WTC11 (cell line): ENCODE results near the gene TRMT11. TPM values are rescaled to one million over a fixed set of nuclear protein-coding genes. Genes with fewer than 3 reads are reported as not detected.

Experiments
- ATAC-seq: fragments of 200-7000 bp; cut with Tn5 transposase; 2 replicates; pipeline ENCODE4 v1.10.0; 2021; ENCODE audit warnings: mild to moderate bottlenecking, moderate library complexity
- CTCF ChIA-PET: fragments of 300-600 bp; sonication (Branson Sonifier 250); formaldehyde crosslinking; loops from one replicate; lab custom pipeline; 2021; ENCODE audit warnings: antibody characterized with exemption; lab: Charles Lee
- POLR2A ChIA-PET: fragments of 350-600 bp; sonication (Branson Sonifier 250); formaldehyde crosslinking; loops from one replicate; lab custom pipeline; 2021; ENCODE audit warnings: antibody characterized with exemption; lab: Charles Lee
- DNase-seq: peaks from one replicate; pipeline ENCODE4 v3.0.0; 2021; ENCODE audit warnings: low spot score
- H3K27ac Mint-ChIP-seq: 2 replicates; pipeline ENCODE4 v1.8.0; 2021; ENCODE audit warnings: mixed read lengths
- H3K27me3 Mint-ChIP-seq: 2 replicates; pipeline ENCODE4 v1.8.0; 2021; ENCODE audit warnings: low read depth, mild to moderate bottlenecking, moderate library complexity, mixed read lengths
- H3K36me3 Mint-ChIP-seq: 2 replicates; pipeline ENCODE4 v1.8.0; 2021; ENCODE audit warnings: mixed read lengths
- H3K4me1 Mint-ChIP-seq: 2 replicates; pipeline ENCODE4 v1.8.0; 2022; ENCODE audit warnings: mixed read lengths
- H3K4me3 Mint-ChIP-seq: 2 replicates; pipeline ENCODE4 v1.8.0; 2021; ENCODE audit warnings: mild to moderate bottlenecking, moderate library complexity, mixed read lengths
- H3K9me3 Mint-ChIP-seq: 2 replicates; pipeline ENCODE4 v1.8.0; 2021; ENCODE audit warnings: mixed read lengths
- AFF4 ChIP-seq: sonication (generic); formaldehyde crosslinking; IDR thresholded peaks from 2 replicates; pipeline ENCODE4 v1.8.1; 2023; ENCODE audit warnings: mild to moderate bottlenecking, missing genetic modification reagents, borderline replicate concordance
- ATF1 ChIP-seq: sonication (generic); formaldehyde crosslinking; IDR thresholded peaks from 2 replicates; pipeline ENCODE4 v1.8.1; 2023; ENCODE audit warnings: mild to moderate bottlenecking, moderate library complexity, missing genetic modification reagents
- CREB1 ChIP-seq: sonication (generic); formaldehyde crosslinking; IDR thresholded peaks from 2 replicates; pipeline ENCODE4 v1.8.0; 2023; ENCODE audit warnings: mild to moderate bottlenecking, missing genetic modification reagents
- CREM ChIP-seq: sonication (generic); formaldehyde crosslinking; IDR thresholded peaks from 2 replicates; pipeline ENCODE4 v1.8.1; 2022; ENCODE audit warnings: mild to moderate bottlenecking, missing genetic modification reagents, moderate library complexity
- E2F4 ChIP-seq: sonication (generic); formaldehyde crosslinking; IDR thresholded peaks from 2 replicates; pipeline ENCODE4 v1.8.1; 2022; ENCODE audit warnings: low read depth, mild to moderate bottlenecking, moderate library complexity, missing genetic modification reagents, borderline replicate concordance
- FOXP1 ChIP-seq: sonication (generic); formaldehyde crosslinking; IDR thresholded peaks from 2 replicates; pipeline ENCODE4 v1.8.0; 2022; ENCODE audit warnings: missing genetic modification reagents, mild to moderate bottlenecking, moderate library complexity, borderline replicate concordance
- HMGXB4 ChIP-seq: sonication (generic); formaldehyde crosslinking; IDR thresholded peaks from 2 replicates; pipeline ENCODE4 v1.8.1; 2023; ENCODE audit warnings: mild to moderate bottlenecking, moderate library complexity, missing genetic modification reagents
- IRF2 ChIP-seq: sonication (generic); formaldehyde crosslinking; IDR thresholded peaks from 2 replicates; pipeline ENCODE4 v1.8.0; 2022; ENCODE audit warnings: low read depth, missing genetic modification reagents, borderline replicate concordance
- NFYB ChIP-seq: sonication (generic); formaldehyde crosslinking; conservative IDR thresholded peaks from 2 replicates; pipeline ENCODE4 v1.8.0; 2022; ENCODE audit warnings: low read depth, missing genetic modification reagents
- PRDM15 ChIP-seq: sonication (generic); formaldehyde crosslinking; IDR thresholded peaks from 2 replicates; pipeline ENCODE4 v1.8.0; 2022; ENCODE audit warnings: missing genetic modification reagents
- PRRX2 ChIP-seq: fragments of 250-450 bp; sonication (Bioruptor Pico); IDR thresholded peaks from 2 replicates; pipeline ENCODE4 v1.8.0; 2021; ENCODE audit warnings: mild to moderate bottlenecking
- USF2 ChIP-seq: sonication (generic); formaldehyde crosslinking; IDR thresholded peaks from 2 replicates; pipeline ENCODE4 v1.8.1; 2023; ENCODE audit warnings: mild to moderate bottlenecking, missing genetic modification reagents, moderate library complexity
- ZBTB43 ChIP-seq: sonication (generic); formaldehyde crosslinking; IDR thresholded peaks from 2 replicates; pipeline ENCODE4 v1.8.1; 2023; ENCODE audit warnings: mild to moderate bottlenecking, missing genetic modification reagents
- ZNF121 ChIP-seq: sonication (generic); formaldehyde crosslinking; IDR thresholded peaks from 2 replicates; pipeline ENCODE4 v1.8.0; 2023; ENCODE audit warnings: missing genetic modification reagents
- ZSCAN18 ChIP-seq: fragments of 250-450 bp; sonication (Bioruptor Pico); IDR thresholded peaks from 2 replicates; pipeline ENCODE4 v2.1.2; 2022; ENCODE audit warnings: mild to moderate bottlenecking, moderate library complexity
- total RNA-seq: library from RNA; stranded (reverse); gene quantifications from 3 replicates; pipeline ENCODE4 v1.2.3, GENCODE V29; 2021

Gene TRMT11
- total RNA-seq, 1 experiment from 2014 or later: 32.3 TPM

- DNase-seq (no peak), ATAC-seq (no peak)
- H3K36me3 Mint-ChIP-seq: peaks cover 11% of the 10 kb centered on the region; the same call in 1 of the 2 replicates
- no peaks in the 10 kb centered on the region for H3K27me3 Mint-ChIP-seq
- CTCF ChIA-PET: interaction anchor here (1.6 kb wide), 1 partner anchor 21 kb away, joined by 3 read pairs; no protein-coding TSS in a partner anchor
- peaks cover 7% of the 10 kb centered on the region for H3K4me1 Mint-ChIP-seq
- TF ChIP-seq HMGXB4 (CRISPR knock-in tag) (no peak), CREM (0 out of 2 replicates have a peak, but pooled peaks have one; percentile 5)
- no peak overlapping the region for H3K4me3 Mint-ChIP-seq
- POLR2A ChIA-PET: no interaction called here
- no peaks in the 10 kb centered on the region for H3K9me3 Mint-ChIP-seq
- H3K27ac Mint-ChIP-seq: no peak overlapping the region
Observed at GRCh38 chr6:126054802-126055201, 68.5 kb downstream of the TRMT11 start.

- no peaks in the 10 kb centered on the region for H3K9me3 Mint-ChIP-seq
- no peak for DNase-seq
- ChIA-PET POLR2A (no interaction called here), CTCF (interaction anchor here (0.8 kb wide), 1 partner anchor 20 kb away, joined by 3 read pairs; no protein-coding TSS in a partner anchor)
- H3K36me3 Mint-ChIP-seq: peaks cover 16% of the 10 kb centered on the region; the same call in 1 of the 2 replicates
- H3K27me3 Mint-ChIP-seq: no peaks in the 10 kb centered on the region
- no peak overlapping the region for H3K27ac Mint-ChIP-seq
- peaks cover 7% of the 10 kb centered on the region for H3K4me1 Mint-ChIP-seq
- no peak for ATAC-seq
- no peak overlapping the region for H3K4me3 Mint-ChIP-seq
- no peak for TF ChIP-seq ZNF121 (CRISPR knock-in tag)
- TF ChIP-seq AFF4 (CRISPR knock-in tag): no peak
- no peak for TF ChIP-seq ZBTB43 (CRISPR knock-in tag)
- no peak for TF ChIP-seq ATF1 (CRISPR knock-in tag)
- TF ChIP-seq PRDM15 (CRISPR knock-in tag): no peak
- no peak for TF ChIP-seq FOXP1 (CRISPR knock-in tag)
- no peak for TF ChIP-seq IRF2 (CRISPR knock-in tag)
- TF ChIP-seq CREB1 (CRISPR knock-in tag): no peak
- TF ChIP-seq ZSCAN18: no peak
- no peak for TF ChIP-seq PRRX2 (CRISPR knock-in tag)
- no peak for TF ChIP-seq USF2
- TF ChIP-seq NFYB: no peak
- no peak for TF ChIP-seq E2F4 (CRISPR knock-in tag)
Observed at GRCh38 chr6:126055449-126055848, 69.1 kb downstream of the TRMT11 start.
